Measurements from ENCODE around the gene NAPA.

NAPA gene

DNA sequence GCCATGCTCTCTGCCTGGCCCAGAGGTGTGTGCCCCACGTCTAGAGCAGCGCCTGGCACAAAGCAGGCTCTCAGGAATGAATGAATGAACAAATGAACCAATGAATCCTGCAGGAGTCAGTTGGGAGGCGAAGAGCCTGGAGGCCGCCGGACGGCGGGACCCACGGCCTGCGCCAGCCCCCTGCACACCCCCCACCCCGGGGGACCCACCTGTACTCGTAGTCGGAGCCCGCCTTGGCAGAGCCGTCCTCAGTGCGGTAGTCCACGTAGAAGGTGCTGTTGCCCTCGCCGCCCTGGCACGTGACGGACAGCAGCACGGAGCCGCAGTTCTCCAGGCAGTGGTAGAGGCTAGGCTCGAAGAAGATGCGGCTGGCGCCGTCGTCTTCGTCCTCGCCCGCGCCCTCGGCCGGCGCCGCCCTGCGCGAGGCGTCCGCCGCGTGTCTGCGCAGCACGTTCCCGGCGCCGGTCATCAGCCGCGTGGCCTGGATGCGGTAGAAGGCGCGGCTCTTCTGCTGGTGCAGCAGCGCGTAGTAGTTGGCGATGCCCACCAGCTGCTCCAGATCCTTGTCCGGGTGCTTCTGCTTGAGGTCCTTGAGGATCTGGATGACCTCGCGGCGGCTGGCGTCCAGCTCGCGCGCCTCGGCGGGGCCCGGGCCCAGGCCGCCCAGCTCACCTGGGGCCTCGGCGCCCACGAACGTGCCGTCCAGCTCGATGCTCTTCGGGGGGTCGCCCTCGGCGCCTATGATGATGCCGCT is 58.0 kb downstream of the NAPA start:
- DNase-seq: no peak

DNA sequence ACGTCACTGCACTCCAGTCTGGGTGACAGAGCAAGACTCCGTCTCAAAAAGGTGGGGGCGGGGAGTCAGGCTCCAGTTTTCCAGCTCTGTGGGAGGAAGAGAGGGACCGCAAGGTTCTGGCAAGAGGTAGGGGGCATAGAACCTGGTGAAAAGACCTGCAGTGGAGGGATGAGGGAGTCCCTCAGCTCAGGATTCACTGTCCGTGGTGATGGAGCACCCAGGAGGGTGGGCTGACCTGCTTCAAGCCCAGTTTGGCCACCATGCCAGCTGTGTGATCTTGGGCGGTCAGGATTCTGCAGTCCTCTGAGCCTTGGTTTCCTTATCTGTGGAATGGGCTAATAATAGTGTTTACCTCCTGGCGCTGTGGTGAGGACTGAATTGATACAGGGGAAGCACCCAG is 64.4 kb downstream of the NAPA start:
- DNase-seq: no peak

DNA sequence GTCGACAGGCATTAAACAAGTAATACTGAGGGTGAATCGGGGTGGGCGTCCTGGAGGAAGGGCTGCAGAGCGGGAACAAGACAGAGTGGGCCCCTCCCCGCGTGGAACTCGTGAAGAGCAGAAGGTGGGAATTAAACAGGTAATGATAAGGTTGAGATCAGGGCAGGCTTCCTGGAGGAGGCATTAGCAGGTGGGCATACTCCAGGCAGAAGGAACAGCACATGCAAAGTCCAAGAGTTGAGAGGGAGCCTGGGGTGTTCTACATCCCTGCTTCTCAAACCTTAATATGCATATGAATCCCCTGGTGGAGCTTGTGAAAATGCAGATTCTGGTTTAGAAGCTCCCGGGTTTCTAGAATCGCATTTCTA is 66.5 kb downstream of the NAPA start:
- DNase-seq: no peak

- DNase-seq: peak in 8 of 14 donors; percentile 4 to 52 (median 27)
Observed at GRCh38 chr19:47447470-47448359, 67.1 kb downstream of the NAPA start.

- peak in 1 of 14 donors; percentile 73 for DNase-seq
Observed at GRCh38 chr19:47446534-47447469, 68.1 kb downstream of the NAPA start.

GRCh38 chr19:47445937-47446402 is 68.9 kb downstream of the NAPA start:
- DNase-seq: peak in 7 of 14 donors; percentile 3 to 92 (median 15)

- no peak for DNase-seq
Observed at GRCh38 chr19:47445527-47445926, 69.3 kb downstream of the NAPA start.

DNA sequence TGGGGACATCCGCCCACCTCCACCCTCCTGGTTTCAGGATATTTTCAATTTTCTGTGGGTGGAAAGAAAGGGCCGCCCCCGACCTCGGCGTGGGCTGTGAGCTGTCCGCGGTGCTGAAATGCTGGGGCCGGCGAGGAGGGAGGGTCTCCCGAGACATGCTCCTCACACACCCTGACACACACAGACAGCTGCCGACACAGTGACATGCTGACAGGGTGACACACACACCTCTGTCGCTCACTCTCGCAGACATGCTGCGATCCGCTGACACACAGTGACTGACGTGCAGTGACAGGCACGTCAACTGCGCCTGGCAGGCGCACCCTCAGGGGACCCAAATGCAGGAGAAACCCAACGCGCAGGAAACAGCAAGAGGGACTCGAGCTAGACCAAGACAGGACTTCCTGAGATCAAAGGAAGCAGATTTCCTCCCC is 70.5 kb downstream of the NAPA start:
- DNase-seq: no peak

- DNase-seq: no peak
Observed at GRCh38 chr19:47443331-47443730, 71.5 kb downstream of the NAPA start.

DNA sequence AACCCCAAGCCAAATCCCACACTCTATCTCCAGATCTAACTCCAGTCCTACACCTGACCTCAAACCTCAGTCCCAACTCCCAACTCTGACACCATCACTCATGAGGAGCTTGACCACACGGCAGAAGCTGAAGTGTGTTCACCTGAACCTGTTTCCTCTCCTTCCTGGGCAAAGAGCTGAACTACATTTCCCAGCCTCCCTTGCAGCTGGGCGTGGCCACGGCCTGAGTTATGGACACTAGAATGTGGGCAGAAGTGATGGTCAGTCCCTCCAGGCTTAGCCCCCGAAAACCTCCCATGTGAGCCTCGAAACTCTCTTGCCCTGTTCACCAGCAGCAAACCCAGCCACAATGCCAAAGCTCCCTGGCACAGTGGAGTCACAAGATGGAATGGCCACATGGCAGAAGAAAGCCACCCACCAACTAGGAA is 76.1 kb downstream of the NAPA start:
- DNase-seq: no peak

Measured in C1 segment of cervical spinal cord (tissue), 14 donors.